H9 (cell line): ENCODE results near the gene NHERF1. TPM values are rescaled to one million over a fixed set of nuclear protein-coding genes. Genes with fewer than 3 reads are reported as not detected.

ENCODE experiments used
- DNase-seq: peaks from one replicate; pipeline ENCODE4 v3.0.0-alpha.2; 2017
- H2AFZ ChIP-seq: one replicate; pipeline ENCODE4 v1.6.1; 2013; ENCODE audit warnings: mild to moderate bottlenecking, low read length, control low read depth, moderate library complexity
- H2AK5ac ChIP-seq: 2 replicates; pipeline ENCODE4 v1.6.1; 2013; ENCODE audit warnings: low read length, control low read depth, mixed read lengths; ENCODE audit not compliant: insufficient read length
- H2BK120ac ChIP-seq: one replicate; pipeline ENCODE4 v1.6.1; 2013; ENCODE audit warnings: low read depth, mild to moderate bottlenecking, low read length, control low read depth, inconsistent platforms; ENCODE audit not compliant: poor library complexity, severe bottlenecking
- H2BK12ac ChIP-seq: 2 replicates; pipeline ENCODE4 v1.6.1; 2013; ENCODE audit warnings: low read length, control low read depth, mixed read lengths, low read depth; ENCODE audit not compliant: insufficient read length
- H2BK15ac ChIP-seq: 2 replicates; pipeline ENCODE4 v1.6.1; 2013; ENCODE audit warnings: low read depth, low read length, control low read depth
- H2BK20ac ChIP-seq: one replicate; pipeline ENCODE4 v1.6.1; 2013; ENCODE audit warnings: low read depth, mild to moderate bottlenecking, low read length, control low read depth, inconsistent platforms; ENCODE audit not compliant: poor library complexity, severe bottlenecking
- H2BK5ac ChIP-seq: 2 replicates; pipeline ENCODE4 v1.6.1; 2013; ENCODE audit warnings: low read length, control low read depth, mixed read lengths; ENCODE audit not compliant: insufficient read length
- H3K14ac ChIP-seq: 2 replicates; pipeline ENCODE4 v1.6.1; 2013; ENCODE audit warnings: low read length, control low read depth; ENCODE audit not compliant: insufficient read depth
- H3K18ac ChIP-seq: 2 replicates; pipeline ENCODE4 v1.6.1; 2013; ENCODE audit warnings: low read depth, mild to moderate bottlenecking, mixed read lengths, low read length, control low read depth; ENCODE audit not compliant: insufficient read length
- H3K23ac ChIP-seq: 2 replicates; pipeline ENCODE4 v1.6.1; 2013; ENCODE audit warnings: low read length, control low read depth, mixed read lengths, low read depth; ENCODE audit not compliant: insufficient read length
- H3K23me2 ChIP-seq: 2 replicates; pipeline ENCODE4 v1.6.1; 2013; ENCODE audit warnings: low read depth, mild to moderate bottlenecking, mixed read lengths, low read length, control low read depth; ENCODE audit not compliant: insufficient read length, poor library complexity, severe bottlenecking
- H3K27ac ChIP-seq: 2 replicates; pipeline ENCODE4 v1.5.1; 2013; ENCODE audit warnings: low read length, control low read depth, mixed read lengths, low read depth; ENCODE audit not compliant: insufficient read length
- H3K27me3 ChIP-seq: 2 replicates; pipeline ENCODE4 v1.6.1; 2013; ENCODE audit warnings: low read length, control low read depth, inconsistent platforms; ENCODE audit not compliant: insufficient read depth
- H3K4ac ChIP-seq: 2 replicates; pipeline ENCODE4 v1.6.1; 2013; ENCODE audit warnings: low read depth, mild to moderate bottlenecking, control low read depth, inconsistent platforms, low read length, moderate library complexity
- H3K4me1 ChIP-seq: 2 replicates; pipeline ENCODE4 v1.6.1; 2013; ENCODE audit warnings: low read length, control low read depth, inconsistent platforms; ENCODE audit not compliant: insufficient read depth
- H3K4me2 ChIP-seq: 2 replicates; pipeline ENCODE4 v1.6.1; 2013; ENCODE audit warnings: low read length, control low read depth, mixed read lengths; ENCODE audit not compliant: insufficient read length, insufficient read depth
- H3K56ac ChIP-seq: 2 replicates; pipeline ENCODE4 v1.6.1; 2013; ENCODE audit warnings: low read depth, mild to moderate bottlenecking, mixed read lengths, low read length, control low read depth; ENCODE audit not compliant: insufficient read length
- H3K79me1 ChIP-seq: 2 replicates; pipeline ENCODE4 v1.6.1; 2013; ENCODE audit warnings: low read depth, mild to moderate bottlenecking, moderate library complexity, low read length, control low read depth, inconsistent platforms; ENCODE audit not compliant: insufficient read depth, poor library complexity, severe bottlenecking
- H3K79me2 ChIP-seq: 2 replicates; pipeline ENCODE4 v1.6.1; 2013; ENCODE audit warnings: low read length, control low read depth, inconsistent platforms; ENCODE audit not compliant: insufficient read depth
- H3K9ac ChIP-seq: 2 replicates; pipeline ENCODE4 v1.6.1; 2013; ENCODE audit warnings: low read length, control low read depth, mixed read lengths; ENCODE audit not compliant: insufficient read length; ENCODE audit errors: extremely low read depth
- H3K9me3 ChIP-seq: one replicate; pipeline ENCODE4 v1.6.1; 2013; ENCODE audit warnings: low read depth, low read length, inconsistent platforms; ENCODE audit not compliant: control insufficient read depth
- H3T11ph ChIP-seq: one replicate; pipeline ENCODE4 v1.6.1; 2013; ENCODE audit warnings: mild to moderate bottlenecking, low read length, control low read depth, inconsistent platforms
- H4K20me1 ChIP-seq: one replicate; pipeline ENCODE4 v1.6.1; 2013; ENCODE audit not compliant: control insufficient read depth, insufficient read length, insufficient read depth
- H4K5ac ChIP-seq: 2 replicates; pipeline ENCODE4 v1.6.1; 2013; ENCODE audit warnings: low read depth, mild to moderate bottlenecking, mixed read lengths, low read length, control low read depth; ENCODE audit not compliant: insufficient read length
- H4K8ac ChIP-seq: replicated peaks from 2 replicates; pipeline ENCODE4 v1.6.1; 2013; ENCODE audit warnings: low read length, control low read depth, mixed read lengths, low read depth; ENCODE audit not compliant: insufficient read length
- H4K91ac ChIP-seq: 2 replicates; pipeline ENCODE4 v1.6.1; 2013; ENCODE audit warnings: low read depth, mild to moderate bottlenecking, moderate library complexity, mixed read lengths, low read length, control low read depth; ENCODE audit not compliant: insufficient read length
- H3K27ac Mint-ChIP-seq, 3 experiments: 2 replicates in 2 of 3; 3 replicates in 1 of 3; pipeline ENCODE4 v1.8.0; 2020 to 2021; ENCODE audit warnings: mixed read lengths in 3 of 3, mild to moderate bottlenecking in 1 of 3, moderate library complexity in 1 of 3
- H3K27me3 Mint-ChIP-seq: 2 replicates; pipeline ENCODE4 v1.8.0; 2021; ENCODE audit warnings: low read depth, mild to moderate bottlenecking, moderate library complexity, mixed read lengths
- H3K36me3 Mint-ChIP-seq, 3 experiments: 2 replicates in 2 of 3; 3 replicates in 1 of 3; pipeline ENCODE4 v1.8.0; 2020 to 2021; ENCODE audit warnings: low read depth in 3 of 3, mixed read lengths in 3 of 3; ENCODE audit not compliant: insufficient read depth in 1 of 3
- H3K4me1 Mint-ChIP-seq, 2 experiments: 2 replicates each; pipeline ENCODE4 v1.8.0; 2020; ENCODE audit warnings: mixed read lengths in 2 of 2
- H3K4me3 Mint-ChIP-seq, 2 experiments: 2 replicates in 1 of 2; 3 replicates in 1 of 2; pipeline ENCODE4 v1.8.0; 2020 to 2021; ENCODE audit warnings: mild to moderate bottlenecking in 2 of 2, mixed read lengths in 2 of 2, moderate library complexity in 1 of 2
- H3K9me3 Mint-ChIP-seq, 2 experiments: 2 replicates in 1 of 2; 3 replicates in 1 of 2; pipeline ENCODE4 v1.8.0; 2020; ENCODE audit warnings: mild to moderate bottlenecking in 2 of 2, mixed read lengths in 2 of 2, moderate library complexity in 1 of 2
- CTCF ChIP-seq: fragments of 200-600 bp; sonication (generic); conservative IDR thresholded peaks from 3 replicates; pipeline ENCODE4 v1.8.0; 2021; ENCODE audit warnings: antibody characterized with exemption, mild to moderate bottlenecking
- WGBS: extraction: QIAGEN DNeasy Blood & Tissue Kit; methylation state at CpG from one replicate; pipeline ENCODE4 v1.1.7; 2013; ENCODE audit warnings: missing lambda C conversion rate, low lambda C conversion rate, mixed read lengths; ENCODE audit not compliant: insufficient read length; ENCODE audit errors: extremely low coverage; 5-methylcytosine and 5-hydroxymethylcytosine counted together
- total RNA-seq: library from RNA; stranded (reverse); gene quantifications from 2 replicates; pipeline ENCODE4 v1.2.1, GENCODE V29; 2021

The NHERF1 gene
- total RNA-seq, 1 experiment from 2014 or later = 74.4 TPM

- H3K14ac ChIP-seq = no peak overlapping the region
- H3K56ac ChIP-seq = no peak overlapping the region
- H3K4ac ChIP-seq = no peak overlapping the region
- no peak overlapping the region for H4K91ac ChIP-seq
- H2BK15ac ChIP-seq = no peak overlapping the region
- no peaks in the 10 kb centered on the region for H3K9me3 Mint-ChIP-seq
- H3K27me3 Mint-ChIP-seq = peaks cover 5% of the 10 kb centered on the region
- H2BK12ac ChIP-seq = no peak overlapping the region
- no peak overlapping the region for H3K27ac ChIP-seq
- H3K18ac ChIP-seq = no peak overlapping the region
- H3K4me1 Mint-ChIP-seq = no peaks in the 10 kb centered on the region
- peaks cover 8 to 26% (median 16%) of the 10 kb centered on the region in 3 experiments; a peak in 5 of 7 replicates for H3K36me3 Mint-ChIP-seq
- no peak for DNase-seq
- no peak overlapping the region for H3T11ph ChIP-seq
- H3K79me2 ChIP-seq = no peaks in the 10 kb centered on the region
- H2BK5ac ChIP-seq = no peak overlapping the region
- no peak overlapping the region for H3K9ac ChIP-seq
- H3K79me1 ChIP-seq = no peaks in the 10 kb centered on the region
- H3K4me2 ChIP-seq = no peak overlapping the region
- no peak overlapping the region for H2AFZ ChIP-seq
- H3K4me1 ChIP-seq = no peaks in the 10 kb centered on the region
- no peak overlapping the region for H3K27ac Mint-ChIP-seq
- no peak overlapping the region for H3K4me3 Mint-ChIP-seq
- H4K5ac ChIP-seq = no peak overlapping the region
- no peak overlapping the region for H2AK5ac ChIP-seq
- no peaks in the 10 kb centered on the region for H3K27me3 ChIP-seq
- no peak overlapping the region for H2BK120ac ChIP-seq
- no peak overlapping the region for H4K8ac ChIP-seq
- no peaks in the 10 kb centered on the region for H3K9me3 ChIP-seq
- no peaks in the 10 kb centered on the region for H3K23me2 ChIP-seq
- no peak overlapping the region for H2BK20ac ChIP-seq
- WGBS = no CpG with 5 or more reads among the region's 12 CpGs
- TF ChIP-seq CTCF = no peak
- no peak overlapping the region for H3K23ac ChIP-seq
- no peaks in the 10 kb centered on the region for H4K20me1 ChIP-seq
Observed at GRCh38 chr17:74803388-74803930, 55.0 kb downstream of the NHERF1 start.
